HG03520 (cell line): ENCODE results near the gene RARRES1.

Source experiments
- ATAC-seq: cut with Tn5 transposase; IDR thresholded peaks from one replicate; pipeline ENCODE4 v1.9.1; 2021; ENCODE audit warnings: mild to moderate bottlenecking, moderate library complexity; ENCODE audit not compliant: unreplicated experiment

Gene RARRES1, protein sequence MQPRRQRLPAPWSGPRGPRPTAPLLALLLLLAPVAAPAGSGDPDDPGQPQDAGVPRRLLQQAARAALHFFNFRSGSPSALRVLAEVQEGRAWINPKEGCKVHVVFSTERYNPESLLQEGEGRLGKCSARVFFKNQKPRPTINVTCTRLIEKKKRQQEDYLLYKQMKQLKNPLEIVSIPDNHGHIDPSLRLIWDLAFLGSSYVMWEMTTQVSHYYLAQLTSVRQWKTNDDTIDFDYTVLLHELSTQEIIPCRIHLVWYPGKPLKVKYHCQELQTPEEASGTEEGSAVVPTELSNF

DNA sequence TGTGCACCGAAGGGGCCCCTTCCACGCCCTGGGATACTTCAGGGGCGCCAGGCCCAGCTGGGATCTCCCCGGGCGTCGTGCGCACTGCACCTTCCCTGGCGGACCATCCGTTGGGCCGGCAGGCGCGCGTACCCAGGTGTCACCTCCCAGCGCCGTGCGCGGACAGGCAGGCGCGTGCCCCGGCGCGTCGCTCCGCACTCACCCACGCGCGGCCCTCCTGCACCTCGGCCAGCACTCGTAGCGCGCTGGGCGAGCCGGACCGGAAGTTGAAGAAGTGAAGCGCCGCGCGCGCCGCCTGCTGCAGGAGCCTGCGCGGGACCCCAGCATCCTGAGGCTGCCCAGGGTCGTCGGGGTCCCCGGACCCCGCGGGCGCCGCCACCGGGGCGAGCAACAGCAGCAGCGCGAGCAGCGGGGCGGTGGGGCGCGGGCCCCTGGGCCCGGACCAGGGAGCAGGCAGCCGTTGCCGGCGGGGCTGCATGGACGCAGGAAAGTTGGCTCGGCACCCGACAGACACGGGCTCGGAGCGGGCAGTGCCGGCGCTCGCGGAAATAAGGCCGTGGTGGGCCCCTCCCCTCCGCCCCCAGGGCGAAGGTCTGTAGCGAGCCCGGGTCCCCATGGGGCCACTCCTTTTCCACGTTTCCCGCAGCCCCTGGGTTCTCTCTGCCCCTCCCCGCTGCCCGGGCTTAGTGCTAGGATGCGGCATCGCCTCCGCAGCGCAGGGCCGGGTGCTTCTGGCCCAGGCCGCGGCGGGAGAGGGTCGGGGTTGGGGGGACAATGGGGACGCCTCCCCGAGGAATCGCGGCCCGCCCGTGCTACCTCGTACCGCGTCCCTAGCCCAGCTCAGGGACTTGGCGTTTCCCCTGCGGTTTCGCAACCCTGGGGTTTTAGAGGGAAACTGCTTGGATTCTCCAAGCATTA lies at the start of gene RARRES1:
TSS of gene RARRES1 (minus strand) at position 520 of the 918 bp plus-strand sequence. CDS start at position 478, 42 bp downstream.
- peak; percentile 68 for ATAC-seq

DNA sequence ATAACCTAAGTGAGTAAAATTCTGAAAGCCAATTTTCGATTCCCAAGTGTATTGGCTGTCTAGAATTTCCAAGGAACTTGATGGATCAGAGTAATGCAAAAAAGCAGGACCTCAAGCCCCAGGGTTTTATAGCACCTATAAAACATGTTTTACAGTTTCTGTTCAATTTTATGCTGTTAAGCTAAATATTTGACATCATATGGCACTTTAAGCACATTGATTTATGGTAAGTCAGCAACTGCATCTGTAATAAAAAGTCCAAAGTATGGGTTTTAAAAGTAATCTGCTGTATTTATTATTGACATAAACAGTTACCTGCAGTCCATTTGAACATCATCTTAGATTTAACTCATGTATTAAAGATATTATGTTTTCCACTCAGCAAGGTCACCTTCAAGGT lies 49.6 kb upstream of the RARRES1 start:
- ATAC-seq = no peak

DNA sequence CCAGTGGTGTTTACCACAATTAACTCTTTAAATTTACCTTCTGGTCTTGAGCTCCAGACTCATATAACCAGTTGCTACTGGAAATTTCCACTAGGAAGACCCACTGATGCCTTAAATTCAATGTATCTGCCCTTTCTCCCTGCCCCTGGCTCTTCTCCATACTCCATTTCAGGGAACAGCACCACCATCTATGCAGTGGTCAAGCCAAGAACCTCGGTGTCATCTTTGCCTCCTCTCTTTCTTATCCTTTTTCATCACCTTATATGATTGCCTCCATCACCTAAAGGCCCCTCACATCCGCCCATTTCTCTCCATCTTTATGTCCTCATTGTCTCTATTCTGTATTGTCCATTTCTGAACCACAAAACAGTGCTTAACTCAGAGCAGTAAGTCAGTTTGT lies 48.9 kb upstream of the RARRES1 start:
- no peak for ATAC-seq

DNA sequence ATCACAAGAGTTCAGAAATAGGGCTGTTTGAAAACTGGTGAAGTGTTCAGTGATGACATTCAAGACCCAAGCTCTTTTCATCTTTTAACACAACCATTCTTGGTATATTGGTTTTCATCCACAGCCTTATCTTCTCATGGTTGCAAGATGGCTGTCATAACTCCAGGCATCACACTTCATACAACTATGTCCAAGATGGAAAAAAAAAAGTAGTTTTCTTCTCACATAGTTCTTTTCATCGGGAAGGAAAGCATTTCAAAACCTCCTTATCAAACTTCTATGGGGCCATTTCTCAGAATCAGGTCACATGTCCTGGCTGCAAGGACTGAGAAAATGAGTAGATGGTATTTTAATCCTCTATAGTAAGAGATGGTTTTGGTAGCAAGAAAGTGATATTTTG lies 48.5 kb upstream of the RARRES1 start:
- no peak for ATAC-seq

DNA sequence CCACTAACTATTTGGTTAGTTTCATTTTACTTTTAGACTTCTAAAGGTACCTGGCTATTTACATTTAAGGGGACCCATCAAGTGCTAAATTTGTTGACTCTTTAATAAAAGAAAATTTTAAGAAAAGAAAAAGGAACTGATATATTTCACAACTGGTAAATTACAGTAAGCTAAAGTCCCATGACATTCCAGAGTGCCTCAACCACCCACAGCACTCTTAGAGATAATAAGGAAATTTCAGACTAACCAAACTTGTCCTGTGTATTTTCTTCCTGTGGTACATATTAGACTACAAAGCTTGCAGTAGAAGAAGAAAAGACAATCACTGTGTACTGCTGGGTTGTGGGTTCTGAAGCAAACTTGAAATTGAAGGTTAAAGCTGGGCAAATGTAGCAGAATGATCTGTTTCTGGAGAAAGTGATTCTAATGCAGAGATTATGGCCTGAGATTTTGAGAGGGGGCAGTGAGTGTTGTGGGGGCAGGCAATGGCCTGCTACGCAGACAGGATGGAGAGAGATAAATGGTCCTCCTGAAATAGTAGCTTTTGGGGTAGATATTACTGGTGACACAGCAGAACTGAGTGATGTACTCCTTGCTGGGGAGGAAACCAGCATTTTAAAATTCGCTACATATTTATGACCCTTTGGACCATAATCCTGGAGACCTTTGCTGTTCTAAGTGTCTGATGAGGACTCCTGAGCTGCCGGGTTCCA lies 45.1 kb upstream of the RARRES1 start:
- no peak for ATAC-seq

DNA sequence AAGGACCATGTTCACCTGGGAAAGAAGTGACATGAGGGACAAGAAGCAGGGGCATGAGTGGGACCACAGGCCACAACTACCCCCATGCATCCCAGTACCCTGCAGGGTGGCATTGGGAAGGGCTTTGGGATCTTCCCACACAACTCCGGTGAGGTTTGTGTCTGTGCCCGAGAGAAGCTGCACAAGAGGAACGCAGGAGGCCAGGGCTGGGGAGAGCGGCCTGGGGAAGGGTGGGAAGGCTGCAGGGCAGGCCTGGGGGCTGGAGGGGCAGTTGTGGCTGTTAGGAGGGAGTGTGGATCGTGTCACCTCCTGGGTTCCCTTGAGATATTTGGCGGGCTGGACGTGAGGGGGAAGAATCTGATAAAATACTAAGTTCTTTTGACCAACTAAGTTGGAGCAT lies 44.3 kb upstream of the RARRES1 start:
- no peak for ATAC-seq

DNA sequence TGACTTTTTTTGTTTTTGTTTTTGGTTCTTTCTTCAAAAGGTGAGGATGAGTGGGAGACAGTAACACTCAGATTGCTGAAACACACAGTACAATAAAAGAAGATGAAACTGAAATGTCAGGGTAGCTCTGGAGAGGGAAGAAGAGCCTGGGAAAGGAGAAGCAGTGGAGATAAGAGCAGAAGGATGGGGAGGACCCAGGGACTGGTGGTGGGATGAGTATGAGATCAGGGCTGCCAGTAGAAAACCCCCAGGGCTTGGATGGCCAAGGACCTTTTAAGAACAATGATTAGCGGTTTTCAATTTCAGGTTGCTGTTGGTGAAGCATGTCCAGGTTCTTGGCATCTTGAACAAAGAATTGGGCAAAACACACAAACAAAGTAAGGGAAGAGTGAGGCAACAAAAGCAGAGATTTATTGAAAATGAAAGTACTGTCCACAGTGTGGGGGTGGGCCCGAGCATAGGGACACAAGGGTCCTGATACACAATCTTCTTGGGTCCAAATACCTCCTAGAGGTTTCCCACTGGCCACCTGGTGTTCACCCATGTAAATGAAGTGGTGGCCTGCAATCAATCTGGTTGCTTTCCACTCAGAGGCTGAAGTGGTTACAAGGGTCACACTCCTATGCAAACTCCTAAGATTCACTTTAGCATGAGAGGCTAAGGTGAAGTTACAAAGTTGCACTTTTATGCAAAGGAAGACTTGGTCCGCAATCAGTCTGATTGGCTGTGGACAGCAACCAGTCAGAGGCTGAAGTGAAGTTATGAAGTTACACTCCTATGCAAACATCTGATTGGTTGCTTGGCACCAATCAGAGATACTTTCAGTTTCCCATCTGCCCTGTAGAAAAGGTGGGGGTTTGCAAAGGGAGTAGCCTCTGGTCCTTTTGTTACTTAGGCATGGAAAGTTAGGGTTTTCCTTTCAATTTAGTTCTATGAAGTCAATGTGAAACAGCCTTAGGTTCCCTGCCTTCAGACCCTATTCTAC lies 43.5 kb upstream of the RARRES1 start:
- peak; percentile 62 for ATAC-seq

DNA sequence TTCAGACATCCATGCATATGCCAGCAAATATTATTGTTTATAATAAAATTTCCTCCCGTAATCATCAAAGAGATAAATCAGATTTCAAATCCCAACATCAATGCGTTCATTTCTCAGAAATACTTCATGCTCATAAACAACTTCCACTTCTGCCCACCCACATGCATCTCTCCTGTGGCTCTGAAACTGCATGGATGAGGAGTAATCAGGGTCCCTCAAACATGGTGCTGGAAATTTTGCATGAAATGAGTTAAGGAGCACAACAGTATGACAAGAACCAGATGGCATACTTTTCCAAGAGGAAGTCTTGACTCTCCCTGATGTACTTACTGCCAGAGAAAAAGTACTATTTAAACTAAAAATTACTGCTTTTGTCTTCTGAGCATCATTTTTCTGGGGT lies 42.7 kb upstream of the RARRES1 start:
- no peak for ATAC-seq

DNA sequence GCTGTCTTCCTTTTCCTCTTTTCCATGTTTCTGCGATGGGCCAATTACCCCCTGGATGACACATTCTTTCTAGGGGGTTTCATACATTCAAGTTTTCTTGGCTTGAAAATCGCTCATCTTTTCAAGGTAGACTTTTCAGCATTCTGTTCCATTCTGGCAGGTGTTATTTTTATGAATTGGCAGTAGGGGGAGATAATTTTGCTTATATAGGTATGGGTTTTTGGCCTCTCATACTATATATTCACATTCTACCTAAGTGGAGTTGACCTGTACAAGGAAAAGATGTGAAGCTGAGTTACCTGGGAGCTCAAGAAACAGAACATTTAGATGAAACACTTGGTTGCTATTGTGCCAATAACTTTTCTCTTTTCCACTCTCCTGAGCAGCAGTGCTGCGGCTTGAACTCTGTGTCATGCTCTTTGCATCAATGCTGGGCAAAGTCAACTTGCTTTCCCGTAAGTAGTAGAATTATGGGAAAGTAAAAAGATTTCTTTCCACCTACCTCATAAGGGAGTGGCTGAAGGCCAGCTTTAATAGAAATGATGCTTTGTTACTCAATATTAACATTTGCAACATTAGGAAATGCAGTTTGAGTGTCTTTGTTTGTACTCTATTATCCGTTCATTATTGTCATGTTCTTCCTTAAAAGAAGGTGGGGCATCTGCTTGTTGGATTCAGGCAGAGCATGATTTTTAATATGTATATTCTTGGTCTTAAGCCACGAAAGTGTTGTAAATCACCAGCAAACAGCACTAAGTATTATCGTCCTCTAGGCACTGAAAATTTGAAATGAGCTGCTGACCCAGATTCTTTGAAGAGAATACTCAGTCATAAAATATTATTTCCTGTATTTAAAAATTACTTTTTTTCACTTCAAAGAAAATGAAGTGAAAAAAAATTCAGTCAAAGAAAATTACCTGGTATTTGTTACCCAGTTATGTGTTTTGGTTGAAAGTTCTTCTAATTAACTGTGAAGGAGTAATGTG lies 41.9 kb upstream of the RARRES1 start:
- ATAC-seq = no peak

DNA sequence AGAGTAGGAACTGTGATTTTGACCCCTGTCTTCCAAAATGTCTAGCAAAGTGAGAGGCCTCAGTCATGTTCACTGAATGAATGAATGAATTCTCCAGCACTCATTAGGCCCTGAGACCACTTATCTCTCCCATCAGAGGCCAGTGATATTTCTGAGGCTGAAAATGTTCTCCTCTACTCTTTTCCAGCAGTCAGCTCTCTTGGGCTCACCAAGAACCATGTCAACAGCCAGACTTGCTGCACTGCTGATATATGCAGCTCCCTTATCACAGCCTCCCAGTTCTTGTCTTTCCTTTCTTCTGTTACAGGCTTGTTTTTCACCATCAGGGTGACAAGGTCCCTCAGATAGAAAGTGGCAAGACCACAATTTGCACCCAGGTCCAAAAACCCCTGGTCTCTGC lies 40.9 kb upstream of the RARRES1 start:
- ATAC-seq = no peak

DNA sequence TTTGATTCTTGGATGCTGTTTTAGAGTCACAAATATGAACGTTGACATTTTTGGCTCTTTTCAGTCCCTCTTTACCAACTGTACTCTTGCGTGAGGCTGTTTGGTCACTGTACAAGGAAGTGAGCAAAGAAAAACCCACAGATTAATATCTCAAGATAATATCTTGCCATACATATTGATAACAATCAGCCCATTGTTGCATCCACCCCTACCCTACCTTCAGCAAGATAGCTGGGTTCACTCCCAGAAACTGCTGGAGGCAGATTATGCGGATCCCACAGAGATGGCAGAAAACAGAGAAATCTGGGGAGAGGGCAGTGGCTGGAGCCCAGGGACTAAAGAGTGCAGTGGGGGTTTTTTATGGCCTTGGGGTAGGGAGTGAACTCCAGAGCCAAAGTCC lies 39.7 kb upstream of the RARRES1 start:
- ATAC-seq = no peak

DNA sequence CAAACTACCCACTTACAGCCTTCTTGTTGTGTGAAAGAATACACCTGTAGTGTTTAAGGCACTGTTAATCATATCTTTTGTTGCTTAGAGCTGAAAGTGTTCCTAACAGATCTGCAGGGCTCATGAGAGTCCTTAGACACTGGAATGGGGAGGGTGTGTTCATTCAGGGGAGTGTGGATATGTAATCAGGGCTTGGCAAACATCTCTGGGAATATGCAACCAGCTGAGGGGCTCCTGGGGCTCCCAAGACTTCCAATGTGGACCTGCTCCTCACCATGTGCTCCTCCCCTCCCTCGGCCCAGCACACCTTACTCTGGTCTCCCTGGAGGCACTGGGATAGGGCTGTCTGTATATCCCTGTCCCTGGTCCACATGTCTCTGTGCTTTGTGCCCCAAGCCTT lies 39.3 kb upstream of the RARRES1 start:
- no peak for ATAC-seq

DNA sequence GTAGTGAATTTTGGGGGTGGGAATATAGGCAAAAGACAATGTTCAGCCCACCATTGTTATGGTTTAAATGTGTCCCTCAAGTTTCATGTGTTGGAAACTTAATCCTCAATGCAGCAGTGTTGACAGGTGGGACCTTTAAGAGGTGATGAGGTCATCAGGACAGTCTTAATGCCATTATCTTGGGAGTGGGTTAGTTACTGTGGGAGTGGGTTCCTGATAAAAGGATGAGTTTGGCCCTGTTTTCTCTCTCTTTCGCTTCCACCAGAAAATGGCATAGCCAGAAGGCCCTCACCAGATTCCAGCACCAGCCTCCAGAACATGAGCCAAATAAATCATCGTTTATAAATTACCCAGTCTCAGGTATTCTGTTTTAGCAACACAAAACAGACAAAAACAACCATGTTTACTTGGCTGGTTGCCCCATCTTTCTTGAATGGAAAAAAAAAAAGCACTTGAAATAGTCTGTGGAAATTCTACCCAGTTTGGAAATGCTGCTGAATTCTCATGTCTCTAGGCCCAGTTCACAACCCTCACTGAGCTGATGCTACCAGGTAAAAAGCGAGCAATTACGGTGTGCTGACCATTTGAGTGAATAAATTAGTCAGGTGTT lies 38.6 kb upstream of the RARRES1 start:
- no peak for ATAC-seq

DNA sequence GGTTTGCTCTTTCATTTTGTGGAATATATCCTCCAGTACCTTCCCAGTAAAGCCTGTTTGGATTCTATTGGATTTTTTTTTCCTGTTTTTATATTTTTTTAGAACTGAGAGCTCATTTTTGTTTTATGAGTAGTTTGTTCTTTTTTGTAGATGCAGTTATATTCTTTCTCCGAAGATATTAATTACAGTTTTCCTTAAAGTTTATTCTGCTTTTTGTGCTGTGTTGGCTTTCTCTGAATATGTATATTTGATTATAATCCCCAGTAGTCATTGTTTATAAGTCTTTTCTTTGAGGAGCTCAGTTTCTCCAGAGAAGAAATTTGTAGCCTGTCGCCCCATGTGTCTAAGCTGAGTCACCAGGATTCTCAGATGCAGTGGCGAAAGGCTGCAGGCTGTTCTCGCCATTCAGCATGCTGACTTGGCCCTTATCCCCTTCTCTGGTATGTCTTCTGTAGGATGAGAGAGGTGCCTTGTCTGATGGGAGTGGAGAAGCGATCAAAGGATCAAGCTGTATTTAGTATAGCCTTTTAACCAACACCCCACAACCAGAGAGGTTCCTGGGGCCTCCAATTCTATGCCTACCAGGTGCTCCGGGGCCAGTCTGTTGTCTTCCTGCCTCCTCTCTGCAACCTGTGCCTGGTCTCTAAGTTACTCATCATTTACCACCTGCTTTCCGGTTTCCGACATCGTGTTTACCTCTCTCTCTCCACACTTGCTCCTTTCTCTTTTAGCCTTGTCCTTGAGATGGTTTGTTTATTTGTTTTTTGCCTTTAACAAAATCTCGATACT lies 37.9 kb upstream of the RARRES1 start:
- ATAC-seq = peak; percentile 53

DNA sequence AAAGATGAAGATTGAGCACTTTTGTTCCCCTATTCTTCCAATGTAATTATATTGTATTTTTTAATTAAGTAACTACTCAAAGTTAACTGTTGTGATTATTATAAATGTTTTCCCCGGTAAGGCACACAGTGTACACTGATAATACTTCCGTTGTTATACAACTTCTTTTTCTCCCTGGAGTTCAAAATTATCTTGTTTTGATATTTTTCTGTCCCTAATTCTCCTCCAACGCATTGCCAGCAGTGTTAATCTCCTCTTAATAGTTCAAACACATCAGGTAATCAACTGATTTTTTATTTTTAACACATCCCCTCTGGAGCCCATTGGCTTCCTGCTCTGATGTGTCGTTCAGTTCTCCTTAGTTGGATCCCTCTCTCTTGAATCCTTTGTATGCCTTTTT lies 37.3 kb upstream of the RARRES1 start:
- ATAC-seq = no peak

DNA sequence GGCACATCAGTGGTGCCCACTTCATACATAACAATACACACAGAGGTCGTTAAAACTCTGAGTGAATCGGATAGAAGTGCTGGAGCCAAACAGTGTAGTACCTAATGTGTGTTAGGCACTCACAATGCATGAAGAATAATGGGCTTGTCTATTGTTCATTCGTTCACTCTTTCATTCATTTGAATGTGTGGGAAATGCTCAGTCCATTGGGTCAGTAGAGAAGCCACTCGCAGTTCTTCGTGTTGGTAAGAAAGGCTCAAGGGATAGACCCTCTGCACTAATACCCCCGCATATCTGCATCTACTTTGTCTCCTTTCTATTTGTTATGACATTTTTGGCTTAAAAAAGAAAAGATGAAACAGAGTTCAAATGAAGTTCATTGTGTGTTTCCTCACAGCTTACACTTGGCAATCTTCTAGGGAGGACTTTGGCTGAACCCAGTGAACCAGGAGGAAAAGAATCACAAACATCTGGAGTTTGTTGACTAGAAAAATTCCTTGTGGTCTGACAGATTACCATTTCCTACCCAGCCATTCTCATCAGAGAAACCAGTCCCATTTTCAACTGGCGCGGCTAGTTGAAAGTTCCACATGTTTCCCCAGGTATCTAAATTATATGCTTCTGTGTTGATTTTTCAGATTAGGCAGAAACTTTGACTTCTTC lies 36.8 kb upstream of the RARRES1 start:
- ATAC-seq = no peak

DNA sequence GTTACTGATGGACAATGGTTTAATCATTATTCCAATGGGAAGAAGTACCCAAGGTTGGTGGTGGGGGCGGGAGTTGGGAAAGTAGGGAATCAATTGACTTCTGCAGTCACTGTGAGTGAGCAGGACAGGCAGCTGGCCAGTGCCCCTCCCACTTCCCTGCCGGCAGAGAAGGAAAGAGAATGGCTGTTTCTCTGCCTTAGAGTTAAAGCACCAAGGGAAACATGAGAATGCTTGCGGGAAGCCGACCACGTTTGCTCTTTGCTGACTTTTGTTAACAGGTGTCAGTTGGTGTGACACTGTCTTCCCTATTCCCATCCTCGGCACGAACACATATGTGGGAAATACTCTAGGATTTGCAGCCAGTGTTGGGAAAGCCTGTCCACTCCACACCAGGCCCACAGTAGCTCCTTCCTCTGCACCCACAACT lies 36.1 kb upstream of the RARRES1 start:
- ATAC-seq = no peak
